Spleen (tissue), 11 donors: ENCODE data around the gene RPS15. TPM values are rescaled to one million over a fixed set of nuclear protein-coding genes. Genes with fewer than 3 reads are reported as not detected.

Source experiments
- DNase-seq: peaks from one replicate; pipeline ENCODE4 v3.0.0-alpha.2; 2020
- H3K27ac ChIP-seq, 8 donors: fragments of 200-600 bp; sonication (generic) in 7 of 8; 1 replicate in 4 of 8; 2 replicates in 4 of 8; pipeline versions ENCODE4 v1.5.0 to v1.8.0; 2016 to 2021; ENCODE audit warnings: inconsistent platforms in 4 of 8, mild to moderate bottlenecking in 4 of 8, moderate library complexity in 1 of 8
- H3K27me3 ChIP-seq, 7 donors: fragments of 200-600 bp; sonication (generic) in 6 of 7; replicated peaks in 1 of 7; 1 replicate in 4 of 7; 2 replicates in 3 of 7; pipeline versions ENCODE4 v1.5.0 to v1.8.0; 2016 to 2021; ENCODE audit warnings: inconsistent platforms in 3 of 7, mild to moderate bottlenecking in 1 of 7
- H3K36me3 ChIP-seq, 6 donors: fragments of 200-600 bp; sonication (generic) in 5 of 6; 1 replicate in 4 of 6; 2 replicates in 2 of 6; pipeline versions ENCODE4 v1.5.0 to v1.8.0; 2016 to 2021; ENCODE audit warnings: inconsistent platforms in 2 of 6
- H3K4me1 ChIP-seq, 6 donors: fragments of 200-600 bp; sonication (generic) in 5 of 6; 1 replicate in 3 of 6; 2 replicates in 3 of 6; pipeline versions ENCODE4 v1.5.0 to v1.8.0; 2016 to 2021; ENCODE audit warnings: inconsistent platforms in 3 of 6
- H3K4me3 ChIP-seq, 8 donors: fragments of 200-600 bp; sonication (generic) in 7 of 8; 1 replicate in 4 of 8; 2 replicates in 4 of 8; pipeline versions ENCODE4 v1.5.0 to v1.8.0; 2016 to 2021; ENCODE audit warnings: inconsistent platforms in 4 of 8, mild to moderate bottlenecking in 4 of 8, moderate library complexity in 2 of 8
- H3K9me3 ChIP-seq, 8 donors: fragments of 200-600 bp; sonication (generic) in 7 of 8; 1 replicate in 4 of 8; 2 replicates in 4 of 8; pipeline versions ENCODE4 v1.5.0 to v1.8.0; 2016 to 2021; ENCODE audit warnings: inconsistent platforms in 4 of 8
- POLR2AphosphoS5 ChIP-seq, 3 donors: sonication (generic); formaldehyde crosslinking; IDR thresholded peaks; one replicate each; pipeline ENCODE4 v1.5.1; 2017; ENCODE audit warnings: antibody characterized with exemption in 3 of 3
- WGBS, 5 donors: extraction: QIAGEN DNeasy Blood & Tissue Kit in 3 of 5; methylation state at CpG; one replicate each; pipeline versions ENCODE4 v1.1.5 to v1.1.7; 2013 to 2018; 5-methylcytosine and 5-hydroxymethylcytosine counted together
- intact Hi-C: fragments of 100-400 bp; cut with DNase I; formaldehyde crosslinking; loops from one replicate; pipeline ENCODE4 v1.15.0; 2023; ENCODE audit warnings: low total_unique reads
- polyA plus RNA-seq, 3 donors: library from polyadenylated mRNA; stranded (reverse); fragments of 200-250 nt; gene quantifications; one replicate each; pipeline ENCODE4 v1.2.1, GENCODE V29; 2013
- total RNA-seq, 7 donors: library from RNA; depleted of rRNA in 3 of 7; stranded (reverse); fragments of >200 nt in 3 of 7; fragmentation: NEBNext Ultra II Directional in 4 of 7; extraction: Animal tissue kit (Norgen Biotek cat#: 25700) in 4 of 7; gene quantifications; one replicate each; pipeline versions ENCODE4 v1.1.0 to v1.2.1, GENCODE V29; 2016 to 2021
- TF ChIP-seq, protein P1 (sequence below), 11 experiments: fragments of 200-600 bp in 7 of 11; fragments of 450-650 bp in 4 of 11; sonication (generic) in 4 of 11; IDR thresholded peaks in 8 of 11; conservative IDR thresholded peaks in 3 of 11; 1 replicate in 7 of 11; 2 replicates in 4 of 11; pipeline versions ENCODE4 v1.4.0 to v1.8.0; 2016 to 2021; ENCODE audit warnings: antibody characterized with exemption in 11 of 11, inconsistent platforms in 4 of 11, mild to moderate bottlenecking in 1 of 11
- donor health status: healthy with polysubstance abuse.
- donor health status: DM: no; HTN: no; CAD: no; lungs with moderate emphysema.
- donor health status: DM: no; HTN: no; CAD: no.
- donor health status: Bipolar disorder and iron deficiency.
- donor health status: healthy.
- donor health status: DM: no; HTN: no; CAD: no.
- donor health status: DM: yes; HTN: yes; CAD: no.

RPS15 gene
- total and polyA plus RNA-seq, 10 donors: 932 to 5,849 (median 4,147) TPM

DNA sequence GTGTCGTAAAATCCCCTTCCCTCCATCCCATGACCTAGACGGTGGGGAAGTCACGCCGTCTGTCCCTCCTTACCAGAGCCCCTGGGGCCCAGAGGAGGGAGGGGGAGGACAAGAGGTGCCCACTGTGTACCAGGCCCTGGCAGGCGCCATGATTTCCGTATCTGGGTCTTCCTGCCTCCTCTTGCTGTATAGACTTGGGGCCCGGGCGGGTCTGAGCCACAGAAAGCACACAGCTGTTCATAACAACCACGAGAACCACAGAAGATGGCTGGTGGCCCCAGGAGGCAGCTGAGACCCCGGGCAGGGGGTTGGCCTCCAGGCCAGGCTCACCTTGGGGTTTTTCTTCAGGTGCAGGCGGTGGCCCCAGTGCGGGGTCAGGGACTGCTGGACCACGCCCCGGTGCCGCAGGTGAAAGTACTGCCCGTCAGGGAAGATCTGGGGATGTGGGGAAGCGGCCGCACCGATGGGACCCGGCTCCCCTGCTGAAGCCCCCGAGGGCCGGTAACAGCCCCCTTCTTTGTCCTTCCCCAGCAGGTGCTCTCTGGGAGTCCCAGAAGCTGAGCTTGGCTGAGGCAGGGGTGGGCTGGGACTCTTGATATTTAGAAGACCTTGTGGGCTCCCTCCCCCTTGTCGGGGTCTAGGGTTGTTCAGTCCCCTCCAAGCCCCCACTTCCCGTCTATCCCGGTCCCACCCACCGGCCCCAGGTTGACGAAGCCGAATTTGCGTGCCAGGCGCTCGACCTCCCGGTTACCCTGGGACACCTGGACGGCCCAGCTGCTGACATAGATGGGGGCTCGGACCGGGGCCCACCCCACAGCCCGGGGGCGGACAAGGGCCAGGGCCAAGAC is 51.5 kb downstream of the RPS15 start:
- no peaks in the 10 kb centered on the region for H3K9me3 ChIP-seq
- peak overlapping the region; percentile 48 to 85 (median 59) for H3K4me3 ChIP-seq
- peak in 1 of 3 donors; percentile 60 for TF ChIP-seq POLR2AphosphoS5 (IDR thresholded peaks at IDR 0.05)
- TF ChIP-seq, protein P1, sequence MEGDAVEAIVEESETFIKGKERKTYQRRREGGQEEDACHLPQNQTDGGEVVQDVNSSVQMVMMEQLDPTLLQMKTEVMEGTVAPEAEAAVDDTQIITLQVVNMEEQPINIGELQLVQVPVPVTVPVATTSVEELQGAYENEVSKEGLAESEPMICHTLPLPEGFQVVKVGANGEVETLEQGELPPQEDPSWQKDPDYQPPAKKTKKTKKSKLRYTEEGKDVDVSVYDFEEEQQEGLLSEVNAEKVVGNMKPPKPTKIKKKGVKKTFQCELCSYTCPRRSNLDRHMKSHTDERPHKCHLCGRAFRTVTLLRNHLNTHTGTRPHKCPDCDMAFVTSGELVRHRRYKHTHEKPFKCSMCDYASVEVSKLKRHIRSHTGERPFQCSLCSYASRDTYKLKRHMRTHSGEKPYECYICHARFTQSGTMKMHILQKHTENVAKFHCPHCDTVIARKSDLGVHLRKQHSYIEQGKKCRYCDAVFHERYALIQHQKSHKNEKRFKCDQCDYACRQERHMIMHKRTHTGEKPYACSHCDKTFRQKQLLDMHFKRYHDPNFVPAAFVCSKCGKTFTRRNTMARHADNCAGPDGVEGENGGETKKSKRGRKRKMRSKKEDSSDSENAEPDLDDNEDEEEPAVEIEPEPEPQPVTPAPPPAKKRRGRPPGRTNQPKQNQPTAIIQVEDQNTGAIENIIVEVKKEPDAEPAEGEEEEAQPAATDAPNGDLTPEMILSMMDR (IDR thresholded peaks at IDR 0.05 in 8 of 11, conservative IDR thresholded peaks at IDR 0.05 in 3 of 11): no peak
- H3K27ac ChIP-seq: peak overlapping the region in 6 of 8 donors; percentile 41 to 81 (median 62)
- WGBS, 5 donors: 8 to 29% (median 18%) methylated on average over 13 to 37 of the region's 37 CpGs
- intact Hi-C loops: no loop called here
- peaks cover 0 to 39% (median 0%) of the 10 kb centered on the region in 7 donors for H3K27me3 ChIP-seq
- H3K4me1 ChIP-seq: peaks cover 6 to 34% (median 19%) of the 10 kb centered on the region in 6 donors
- DNase-seq: peak; percentile 77
- H3K36me3 ChIP-seq: no peaks in the 10 kb centered on the region

Other genes starting within 250 kb of the RPS15 start
- gene STK11, start 232.6 kb upstream of the RPS15 start, total RNA-seq: 10 to 100 TPM; 52.1 to 85.0 (median 75.3) TPM
- 100 to 1,000 TPM in 1 of 3 donors, 10 to 100 TPM in 2; 44.0 to 107 (median 46.7) TPM for gene STK11, start 232.6 kb upstream of the RPS15 start, polyA plus RNA-seq
- 1 to 10 TPM in 1 of 7 donors, under 1 TPM in 5, not detected in 1; 0.12 to 1.2 (median 0.41) TPM for gene CBARP, start 200.4 kb upstream of the RPS15 start, total RNA-seq
- under 1 TPM in 2 of 3 donors, not detected in 1; 0.05 to 0.48 TPM for gene CBARP, start 200.4 kb upstream of the RPS15 start, polyA plus RNA-seq
- gene ATP5F1D, start 196.6 kb upstream of the RPS15 start, total RNA-seq: 100 to 1,000 TPM in 4 of 7 donors, 10 to 100 TPM in 3; 49.1 to 131 (median 102) TPM
- 100 to 1,000 TPM; 164 to 166 (median 165) TPM for gene ATP5F1D, start 196.6 kb upstream of the RPS15 start, polyA plus RNA-seq
- 100 to 1,000 TPM in 4 of 7 donors, 10 to 100 TPM in 3; 42.1 to 223 (median 138) TPM for gene MIDN, start 189.8 kb upstream of the RPS15 start, total RNA-seq
- 10 to 100 TPM; 16.5 to 48.9 (median 19.1) TPM for gene MIDN, start 189.8 kb upstream of the RPS15 start, polyA plus RNA-seq
- 100 to 1,000 TPM; 333 to 672 (median 514) TPM for gene CIRBP, start 169.1 kb upstream of the RPS15 start, total RNA-seq
- 100 to 1,000 TPM; 406 to 894 (median 843) TPM for gene CIRBP, start 169.1 kb upstream of the RPS15 start, polyA plus RNA-seq
- 10 to 100 TPM; 35.8 to 69.6 (median 43.9) TPM for gene FAM174C, start 162.9 kb upstream of the RPS15 start, total RNA-seq
- gene FAM174C, start 162.9 kb upstream of the RPS15 start, polyA plus RNA-seq: 100 to 1,000 TPM in 1 of 3 donors, 10 to 100 TPM in 2; 82.9 to 134 (median 88.6) TPM
- not detected for gene EFNA2, start 152.5 kb upstream of the RPS15 start, total RNA-seq
- not detected for gene EFNA2, start 152.5 kb upstream of the RPS15 start, polyA plus RNA-seq
- 100 to 1,000 TPM in 1 of 7 donors, 10 to 100 TPM in 6; 64.0 to 133 (median 85.2) TPM for gene NDUFS7, start 54.5 kb upstream of the RPS15 start, total RNA-seq
- gene NDUFS7, start 54.5 kb upstream of the RPS15 start, polyA plus RNA-seq: 100 to 1,000 TPM in 1 of 3 donors, 10 to 100 TPM in 2; 75.5 to 106 (median 78.0) TPM
- gene GAMT, start 36.9 kb upstream of the RPS15 start, total RNA-seq: 10 to 100 TPM in 4 of 7 donors, 1 to 10 TPM in 3; 7.1 to 14.5 (median 11.2) TPM
- gene GAMT, start 36.9 kb upstream of the RPS15 start, polyA plus RNA-seq: 10 to 100 TPM; 15.2 to 20.4 (median 18.2) TPM
- 100 to 1,000 TPM in 3 of 7 donors, 10 to 100 TPM in 4; 43.8 to 137 (median 94.6) TPM for gene DAZAP1, start 30.8 kb upstream of the RPS15 start, total RNA-seq
- 100 to 1,000 TPM in 2 of 3 donors, 10 to 100 TPM in 1; 80.0 to 133 (median 106) TPM for gene DAZAP1, start 30.8 kb upstream of the RPS15 start, polyA plus RNA-seq
- gene APC2, start 11.7 kb downstream of the RPS15 start, total RNA-seq: under 1 TPM; 0.07 to 0.56 (median 0.20) TPM
- gene APC2, start 11.7 kb downstream of the RPS15 start, polyA plus RNA-seq: under 1 TPM; 0.02 to 0.29 (median 0.02) TPM
- gene C19orf25, start 40.8 kb downstream of the RPS15 start, total RNA-seq: 10 to 100 TPM; 31.3 to 52.8 (median 40.3) TPM
- gene C19orf25, start 40.8 kb downstream of the RPS15 start, polyA plus RNA-seq: 10 to 100 TPM; 24.7 to 56.6 (median 38.8) TPM
- gene PCSK4, start 52.0 kb downstream of the RPS15 start, total RNA-seq: 1 to 10 TPM; 1.1 to 4.2 (median 1.8) TPM
- gene PCSK4, start 52.0 kb downstream of the RPS15 start, polyA plus RNA-seq: 1 to 10 TPM; 1.9 to 2.4 (median 2.0) TPM
- gene REEP6, start 52.8 kb downstream of the RPS15 start, total RNA-seq: 1 to 10 TPM in 5 of 7 donors, under 1 TPM in 1, not detected in 1; 0.65 to 2.6 (median 1.6) TPM
- 1 to 10 TPM; 1.2 to 1.6 (median 1.5) TPM for gene REEP6, start 52.8 kb downstream of the RPS15 start, polyA plus RNA-seq
- 1 to 10 TPM in 4 of 7 donors, under 1 TPM in 3; 0.26 to 2.0 (median 1.3) TPM for gene ADAMTSL5, start 74.6 kb downstream of the RPS15 start, total RNA-seq
- under 1 TPM; 0.13 to 0.42 (median 0.27) TPM for gene ADAMTSL5, start 74.6 kb downstream of the RPS15 start, polyA plus RNA-seq
- gene PLK5, start 85.7 kb downstream of the RPS15 start, total RNA-seq: not detected
- under 1 TPM; 0.04 to 0.06 (median 0.06) TPM for gene PLK5, start 85.7 kb downstream of the RPS15 start, polyA plus RNA-seq
- 10 to 100 TPM in 1 of 7 donors, 1 to 10 TPM in 6; 5.4 to 11.7 (median 6.7) TPM for gene MEX3D, start 129.9 kb downstream of the RPS15 start, total RNA-seq
- 1 to 10 TPM in 2 of 3 donors, under 1 TPM in 1; 0.87 to 2.7 (median 2.0) TPM for gene MEX3D, start 129.9 kb downstream of the RPS15 start, polyA plus RNA-seq
- 10 to 100 TPM; 57.4 to 80.9 (median 74.3) TPM for gene MBD3, start 154.5 kb downstream of the RPS15 start, total RNA-seq
- gene MBD3, start 154.5 kb downstream of the RPS15 start, polyA plus RNA-seq: 100 to 1,000 TPM in 1 of 3 donors, 10 to 100 TPM in 2; 62.2 to 177 (median 89.3) TPM
- gene UQCR11, start 167.1 kb downstream of the RPS15 start, total RNA-seq: 100 to 1,000 TPM in 4 of 7 donors, 10 to 100 TPM in 3; 40.9 to 165 (median 129) TPM
- 100 to 1,000 TPM in 2 of 3 donors, 10 to 100 TPM in 1; 93.4 to 153 (median 145) TPM for gene UQCR11, start 167.1 kb downstream of the RPS15 start, polyA plus RNA-seq
- gene TCF3, start 214.2 kb downstream of the RPS15 start, total RNA-seq: 100 to 1,000 TPM in 5 of 7 donors, 10 to 100 TPM in 2; 79.2 to 135 (median 107) TPM
- 10 to 100 TPM; 81.0 to 96.5 (median 88.9) TPM for gene TCF3, start 214.2 kb downstream of the RPS15 start, polyA plus RNA-seq